NCI-H146 treated with DMSO at 0.1 percent for 48 hours (cell line): ENCODE results near the gene GNB5.

Experiments
- DNase-seq: peaks from one replicate; lab custom pipeline; 2025; ENCODE audit not compliant: unreplicated experiment; lab: John Stamatoyannopoulos, UW

GNB5 gene

GRCh38 chr15:52069559-52069958 is 121.6 kb downstream of the GNB5 start:
- DNase-seq = no peak

GRCh38 chr15:52068004-52068615 is 123.1 kb downstream of the GNB5 start:
- no peak for DNase-seq

GRCh38 chr15:52067545-52067926 is 123.7 kb downstream of the GNB5 start:
- no peak for DNase-seq

GRCh38 chr15:52066842-52067544 is 124.2 kb downstream of the GNB5 start:
- no peak for DNase-seq
